Mesothelial cell of epicardium (in vitro differentiated cells): ENCODE results near the gene SURF2. TPM values are rescaled to one million over a fixed set of nuclear protein-coding genes. Genes with fewer than 3 reads are reported as not detected.
"Not testable (repeated sequence)": the region's sequence is repeated elsewhere in the genome, so short reads cannot be mapped to it uniquely, and the experiment has no call there.

ENCODE experiments used
- DNase-seq, 2 experiments: peaks; one replicate each; pipeline ENCODE4 v3.0.0; 2021; ENCODE audit warnings: low spot score in 2 of 2; ENCODE audit not compliant: unreplicated experiment in 2 of 2
- H3K27ac Mint-ChIP-seq: 2 replicates; pipeline ENCODE4 v1.8.0; 2021; ENCODE audit warnings: mixed read lengths
- H3K27me3 Mint-ChIP-seq: 2 replicates; pipeline ENCODE4 v1.8.0; 2021; ENCODE audit warnings: low read depth, mixed read lengths
- H3K36me3 Mint-ChIP-seq: 2 replicates; pipeline ENCODE4 v1.8.0; 2021; ENCODE audit warnings: mixed read lengths
- H3K4me1 Mint-ChIP-seq: 2 replicates; pipeline ENCODE4 v1.8.0; 2021; ENCODE audit warnings: mixed read lengths
- H3K4me3 Mint-ChIP-seq: 2 replicates; pipeline ENCODE4 v1.8.0; 2021; ENCODE audit warnings: mild to moderate bottlenecking, moderate library complexity, mixed read lengths
- H3K9me3 Mint-ChIP-seq: 2 replicates; pipeline ENCODE4 v1.8.0; 2021; ENCODE audit warnings: mixed read lengths
- total RNA-seq: library from RNA; stranded (reverse); gene quantifications from 3 replicates; pipeline ENCODE4 v1.2.1, GENCODE V29; 2021
- TF ChIP-seq, protein P1 (sequence below): fragments of 200-600 bp; sonication (generic); IDR thresholded peaks from one replicate; pipeline ENCODE4 v1.5.0; 2021; ENCODE audit warnings: antibody characterized with exemption; ENCODE audit not compliant: unreplicated experiment

SURF2 gene
- total RNA-seq, 1 donor from 2014 or later, result 12.1 TPM

DNA sequence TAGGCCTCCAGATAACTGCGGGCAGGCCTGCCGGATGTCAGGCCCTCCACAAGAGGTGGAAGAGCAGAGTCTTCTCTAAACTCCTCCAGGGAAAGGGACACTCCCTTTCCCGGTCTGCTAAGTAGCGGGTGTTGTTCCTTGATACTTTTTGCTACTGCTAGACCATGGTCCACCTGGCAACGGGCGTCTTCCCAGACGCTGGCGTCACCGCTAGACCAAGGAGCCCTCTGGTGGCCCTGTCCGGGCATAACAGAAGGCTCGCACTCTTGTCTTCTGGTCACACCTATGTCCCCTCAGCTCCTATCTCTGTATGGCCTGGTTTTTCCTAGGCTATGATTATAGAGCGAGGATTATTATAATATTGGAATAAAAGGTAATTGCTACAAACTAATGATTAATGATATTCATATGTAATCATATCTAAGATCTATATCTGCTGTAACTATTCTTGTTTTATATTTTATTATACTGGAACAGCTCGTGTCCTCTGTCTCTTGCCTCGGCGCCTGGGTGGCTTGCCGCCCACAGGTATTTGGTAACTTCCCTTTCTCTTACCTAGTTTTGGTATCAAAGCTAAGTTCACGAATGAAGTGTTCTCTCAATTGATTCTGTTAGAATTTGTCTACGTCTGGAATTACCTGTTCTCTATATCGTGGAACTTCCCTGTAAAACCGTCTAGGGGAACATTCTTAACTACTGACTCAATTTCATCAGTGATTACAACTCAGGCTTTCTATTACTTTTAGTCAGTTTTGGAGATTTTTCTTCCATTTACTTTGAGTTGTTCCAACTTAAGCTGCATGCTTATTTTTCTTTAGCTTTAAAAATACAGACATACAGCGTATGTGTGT lies 26.8 kb upstream of the SURF2 start:
- Mint-ChIP-seq H3K36me3 (peaks cover 30% of the 10 kb centered on the region), H3K27ac (peak overlapping the region; percentile 58), H3K9me3 (peaks cover 20% of the 10 kb centered on the region)
- DNase-seq, H3K27me3 Mint-ChIP-seq, H3K4me1 Mint-ChIP-seq, H3K4me3 Mint-ChIP-seq: not testable (repeated sequence)
- TF ChIP-seq, protein P1, sequence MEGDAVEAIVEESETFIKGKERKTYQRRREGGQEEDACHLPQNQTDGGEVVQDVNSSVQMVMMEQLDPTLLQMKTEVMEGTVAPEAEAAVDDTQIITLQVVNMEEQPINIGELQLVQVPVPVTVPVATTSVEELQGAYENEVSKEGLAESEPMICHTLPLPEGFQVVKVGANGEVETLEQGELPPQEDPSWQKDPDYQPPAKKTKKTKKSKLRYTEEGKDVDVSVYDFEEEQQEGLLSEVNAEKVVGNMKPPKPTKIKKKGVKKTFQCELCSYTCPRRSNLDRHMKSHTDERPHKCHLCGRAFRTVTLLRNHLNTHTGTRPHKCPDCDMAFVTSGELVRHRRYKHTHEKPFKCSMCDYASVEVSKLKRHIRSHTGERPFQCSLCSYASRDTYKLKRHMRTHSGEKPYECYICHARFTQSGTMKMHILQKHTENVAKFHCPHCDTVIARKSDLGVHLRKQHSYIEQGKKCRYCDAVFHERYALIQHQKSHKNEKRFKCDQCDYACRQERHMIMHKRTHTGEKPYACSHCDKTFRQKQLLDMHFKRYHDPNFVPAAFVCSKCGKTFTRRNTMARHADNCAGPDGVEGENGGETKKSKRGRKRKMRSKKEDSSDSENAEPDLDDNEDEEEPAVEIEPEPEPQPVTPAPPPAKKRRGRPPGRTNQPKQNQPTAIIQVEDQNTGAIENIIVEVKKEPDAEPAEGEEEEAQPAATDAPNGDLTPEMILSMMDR, result peak; percentile 40

DNA sequence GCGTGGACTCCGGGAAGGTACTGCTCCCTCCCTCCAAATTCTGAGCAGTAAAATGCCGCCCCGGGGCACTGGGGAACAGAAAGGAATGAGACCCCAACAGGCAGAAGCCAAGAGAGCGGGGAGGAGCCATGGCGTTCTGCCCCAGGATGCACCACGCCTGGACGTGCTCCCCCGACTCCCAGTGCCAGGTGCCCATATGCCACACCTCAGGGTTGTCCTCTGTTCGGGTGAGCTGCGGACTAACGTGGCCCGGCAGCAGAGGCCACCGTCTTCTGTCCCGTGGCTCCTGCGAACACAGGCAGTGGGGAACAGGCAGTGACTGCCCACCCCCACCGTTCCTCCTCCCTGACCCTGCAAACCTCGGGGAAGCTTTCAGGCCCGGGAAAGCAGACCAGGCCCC lies 25.1 kb upstream of the SURF2 start:
- H3K4me1 Mint-ChIP-seq, result peaks cover 6% of the 10 kb centered on the region
- H3K9me3 Mint-ChIP-seq, result peaks cover 10% of the 10 kb centered on the region
- TF ChIP-seq, protein P1, result no peak
- no peak for DNase-seq
- peaks cover 30% of the 10 kb centered on the region for H3K36me3 Mint-ChIP-seq
- no peak overlapping the region for H3K27ac Mint-ChIP-seq
- H3K4me3 Mint-ChIP-seq, result no peak overlapping the region
- no peaks in the 10 kb centered on the region for H3K27me3 Mint-ChIP-seq

DNA sequence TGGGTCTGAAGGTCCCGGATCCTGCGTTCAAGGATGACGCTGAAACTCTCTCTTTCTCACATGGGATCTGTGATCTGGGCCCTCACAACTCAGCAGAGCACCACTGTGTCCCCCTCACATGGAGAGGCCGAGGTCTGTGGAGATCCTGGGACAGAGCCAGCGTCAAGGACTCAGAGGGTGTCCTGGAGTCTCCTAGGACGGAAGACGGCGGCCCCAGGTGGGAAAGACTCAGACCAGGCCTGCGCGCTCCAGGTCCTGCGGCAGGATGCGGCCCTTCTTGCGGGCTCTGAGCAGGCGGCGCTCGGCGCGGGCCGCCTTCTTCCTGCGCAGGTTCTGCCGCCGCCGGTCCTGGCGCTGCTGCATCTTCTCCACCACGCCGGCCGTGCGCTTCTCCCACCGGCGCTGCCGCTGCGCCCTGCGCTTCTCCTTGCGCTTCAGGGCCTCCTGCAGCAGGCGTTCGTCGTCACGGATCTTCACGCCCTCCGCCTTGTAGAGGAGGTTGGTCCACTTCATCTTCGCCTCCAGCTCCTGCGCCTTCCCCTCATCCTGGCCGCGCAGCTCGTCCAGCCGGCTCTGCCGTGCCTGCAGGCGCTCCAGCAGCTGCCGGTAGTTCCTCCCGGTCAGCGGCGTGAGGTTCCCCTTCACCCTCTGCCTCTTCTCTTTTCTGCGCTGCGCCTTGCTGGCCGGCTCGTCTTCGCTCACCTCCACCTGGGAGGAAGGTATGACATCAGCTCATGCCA lies 24.5 kb upstream of the SURF2 start:
- Mint-ChIP-seq H3K4me1 (peaks cover 6% of the 10 kb centered on the region), H3K27ac (no peak overlapping the region), H3K9me3 (peaks cover 10% of the 10 kb centered on the region), H3K27me3 (no peaks in the 10 kb centered on the region), H3K36me3 (peaks cover 30% of the 10 kb centered on the region), H3K4me3 (no peak overlapping the region)
- DNase-seq, result no peak
- TF ChIP-seq, protein P1, result no peak

DNA sequence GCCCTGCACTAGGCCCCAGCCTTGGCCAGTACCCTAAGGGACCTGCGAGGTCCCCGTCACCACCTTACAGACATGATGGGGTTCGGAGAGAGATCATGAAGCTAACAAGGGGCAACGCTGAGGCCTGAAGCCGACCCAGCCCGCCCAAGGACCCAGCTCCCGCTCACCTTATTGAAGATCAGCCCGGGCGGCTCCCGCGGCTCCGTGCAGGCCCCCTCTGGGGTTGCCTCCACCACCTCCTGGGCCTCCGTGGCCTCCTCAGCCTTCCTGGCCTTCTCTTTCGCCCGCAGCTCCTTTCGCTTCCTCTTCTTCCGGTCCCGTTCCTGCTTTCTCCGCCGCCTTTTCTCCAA lies 24.0 kb upstream of the SURF2 start:
- DNase-seq, result no peak
- Mint-ChIP-seq H3K4me3 (no peak overlapping the region), H3K4me1 (peaks cover 6% of the 10 kb centered on the region), H3K27me3 (no peaks in the 10 kb centered on the region), H3K27ac (no peak overlapping the region), H3K9me3 (peaks cover 10% of the 10 kb centered on the region), H3K36me3 (peaks cover 30% of the 10 kb centered on the region)
- TF ChIP-seq, protein P1, result no peak

DNA sequence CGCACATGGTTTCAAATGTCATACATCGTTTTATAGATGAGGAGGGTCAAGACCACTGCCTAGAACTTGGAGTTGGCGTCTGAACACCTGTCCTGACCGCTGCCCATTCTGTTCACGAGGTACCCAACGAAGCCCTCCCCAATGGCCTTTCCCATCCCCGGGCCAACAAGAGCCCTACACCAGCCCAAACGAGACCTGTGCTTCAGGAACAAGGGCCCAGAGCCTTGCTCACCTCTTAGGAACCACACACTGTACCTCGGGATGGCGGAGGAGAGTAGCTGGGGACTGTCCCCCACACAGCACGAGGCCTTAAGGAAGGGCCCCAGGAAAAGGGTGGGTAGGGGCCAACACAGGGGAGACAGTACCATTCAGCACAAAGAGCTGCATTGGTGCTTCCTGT lies 23.3 kb upstream of the SURF2 start:
- H3K4me1 Mint-ChIP-seq, result peaks cover 6% of the 10 kb centered on the region
- no peaks in the 10 kb centered on the region for H3K27me3 Mint-ChIP-seq
- no peak overlapping the region for H3K4me3 Mint-ChIP-seq
- TF ChIP-seq, protein P1, result no peak
- DNase-seq, result no peak
- H3K36me3 Mint-ChIP-seq, result peaks cover 30% of the 10 kb centered on the region
- H3K27ac Mint-ChIP-seq, result no peak overlapping the region
- H3K9me3 Mint-ChIP-seq, result peaks cover 10% of the 10 kb centered on the region
